Neural crest cell (in vitro differentiated cells): Measurements from ENCODE around the gene TSPEAR. TPM values are rescaled to one million over a fixed set of nuclear protein-coding genes. Genes with fewer than 3 reads are reported as not detected.

Experiments
- DNase-seq: peaks from one replicate; pipeline ENCODE4 v3.0.0; 2021; ENCODE audit warnings: low read depth, mixed read lengths, low spot score
- H3K27ac Mint-ChIP-seq: one replicate; pipeline ENCODE4 v1.8.0; 2021; ENCODE audit warnings: mild to moderate bottlenecking, mixed read lengths; ENCODE audit not compliant: unreplicated experiment
- H3K27me3 Mint-ChIP-seq: 2 replicates; pipeline ENCODE4 v1.8.0; 2021; ENCODE audit warnings: low read depth, mild to moderate bottlenecking, mixed read lengths
- H3K36me3 Mint-ChIP-seq: 2 replicates; pipeline ENCODE4 v1.8.0; 2021; ENCODE audit warnings: low read depth, mild to moderate bottlenecking, mixed read lengths
- H3K4me1 Mint-ChIP-seq: 2 replicates; pipeline ENCODE4 v1.8.0; 2021; ENCODE audit warnings: mixed read lengths
- H3K4me3 Mint-ChIP-seq: one replicate; pipeline ENCODE4 v1.8.0; 2021; ENCODE audit warnings: mild to moderate bottlenecking, mixed read lengths
- H3K9me3 Mint-ChIP-seq: 2 replicates; pipeline ENCODE4 v1.8.0; 2021; ENCODE audit warnings: mixed read lengths
- CTCF ChIP-seq: fragments of 200-600 bp; sonication (generic); conservative IDR thresholded peaks from 2 replicates; pipeline ENCODE4 v1.5.0; 2021; ENCODE audit warnings: antibody characterized with exemption, mild to moderate bottlenecking
- long read RNA-seq: library from polyadenylated mRNA; unstranded; transcript quantifications from one replicate; pipeline ENCODE4 v2.0.0, GENCODE V29; 2020
- total RNA-seq: library from RNA; stranded (reverse); gene quantifications from 2 replicates; pipeline ENCODE4 v1.2.1, GENCODE V29; 2021

Gene TSPEAR
- total RNA-seq = not detected in 2 replicates
- long read RNA-seq = 0 reads

DNA sequence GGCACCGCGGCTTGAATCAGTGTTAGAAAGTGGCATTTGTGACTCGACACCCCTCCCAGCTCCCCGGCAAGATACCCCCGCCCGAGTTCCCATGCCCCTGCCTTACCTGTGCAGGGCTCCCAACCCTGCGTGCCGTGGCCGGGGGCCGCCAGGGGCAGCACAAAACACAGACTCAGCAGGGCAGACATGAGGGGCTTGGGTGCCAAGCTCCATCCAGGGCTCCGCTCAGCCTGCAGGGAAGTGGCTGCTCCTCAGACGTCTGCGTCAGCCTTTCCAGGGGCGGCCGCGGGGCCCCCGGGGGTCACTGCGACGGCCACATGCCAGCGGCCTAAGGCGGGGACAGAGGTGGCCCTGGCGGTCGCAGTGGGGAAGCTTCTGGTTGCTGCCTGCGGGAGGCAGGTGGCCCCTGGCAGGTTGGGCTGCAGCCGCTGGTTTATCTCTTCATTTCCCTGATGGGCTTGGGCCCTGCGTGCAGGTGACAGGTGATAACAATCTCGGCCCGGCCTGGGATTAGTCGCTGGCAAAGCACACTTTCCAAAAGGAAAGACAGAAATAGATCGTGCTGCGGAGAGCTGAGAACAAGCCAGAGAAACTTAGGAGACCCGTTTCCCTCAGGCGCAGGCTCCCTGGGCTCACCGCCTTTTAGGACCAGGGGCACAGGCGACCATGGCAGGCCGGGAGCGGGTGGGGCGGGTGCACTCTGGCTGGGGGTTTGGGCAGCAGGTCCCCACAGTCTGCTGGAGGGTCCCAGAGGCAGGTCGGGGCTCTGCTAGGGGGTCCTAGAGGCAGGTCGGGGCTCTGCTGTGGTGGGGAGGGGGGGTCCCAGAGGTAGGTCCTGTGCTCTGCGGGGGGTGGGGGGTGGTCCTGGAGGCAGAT is at the start of gene TSPEAR:
TSS of gene TSPEAR (minus strand) at position 246 of the 876 bp plus-strand sequence. CDS start at position 188, 58 bp downstream.
- no peak within 1 kb of the TSS for H3K4me3 Mint-ChIP-seq
- DNase-seq = no peak
- H3K27ac Mint-ChIP-seq = no peak within 1 kb of the TSS
- peaks cover 18% of the 10 kb centered on the region for H3K4me1 Mint-ChIP-seq
- TF ChIP-seq CTCF = peak; percentile 32
- H3K36me3 Mint-ChIP-seq = no peaks in the 10 kb centered on the region
- H3K27me3 Mint-ChIP-seq = peaks cover 95% of the 10 kb centered on the region
- H3K9me3 Mint-ChIP-seq = no peaks in the 10 kb centered on the region

DNA sequence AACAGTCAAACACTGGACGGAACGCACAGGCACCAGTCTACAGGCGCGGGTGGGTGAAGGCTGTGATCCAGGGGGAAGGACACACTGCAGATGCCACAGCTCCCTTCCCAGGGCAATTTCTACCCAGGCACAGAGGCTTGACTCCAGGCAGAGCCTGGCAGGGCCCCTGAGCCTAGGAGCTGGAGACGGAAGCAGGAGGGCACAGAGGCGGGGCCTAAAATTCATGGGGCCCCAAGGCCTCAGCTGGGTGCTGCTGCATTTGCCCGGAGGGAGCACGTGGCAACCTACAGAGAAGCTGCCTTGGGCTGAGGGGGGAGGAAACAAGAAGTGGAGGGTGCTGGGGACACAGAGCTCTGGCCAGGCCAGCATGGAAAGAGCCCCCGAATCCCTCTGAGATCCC is 49.0 kb upstream of the TSPEAR start:
- no peak for DNase-seq
- H3K4me3 Mint-ChIP-seq = no peak overlapping the region
- H3K36me3 Mint-ChIP-seq = peaks cover 2% of the 10 kb centered on the region
- no peak overlapping the region for H3K27ac Mint-ChIP-seq
- TF ChIP-seq CTCF = no peak
- H3K9me3 Mint-ChIP-seq = no peaks in the 10 kb centered on the region
- no peaks in the 10 kb centered on the region for H3K4me1 Mint-ChIP-seq
- no peaks in the 10 kb centered on the region for H3K27me3 Mint-ChIP-seq

- DNase-seq = no peak
- H3K27me3 Mint-ChIP-seq = no peaks in the 10 kb centered on the region
- peaks cover 2% of the 10 kb centered on the region for H3K36me3 Mint-ChIP-seq
- TF ChIP-seq CTCF = no peak
- H3K4me1 Mint-ChIP-seq = no peaks in the 10 kb centered on the region
- H3K4me3 Mint-ChIP-seq = no peak overlapping the region
- H3K27ac Mint-ChIP-seq = no peak overlapping the region
- no peaks in the 10 kb centered on the region for H3K9me3 Mint-ChIP-seq
These were observed 48.4 kb upstream of the TSPEAR start for GRCh38 chr21:44759628-44760285.

- no peak for TF ChIP-seq CTCF
- DNase-seq = no peak
- no peak overlapping the region for H3K27ac Mint-ChIP-seq
- no peaks in the 10 kb centered on the region for H3K27me3 Mint-ChIP-seq
- no peak overlapping the region for H3K4me3 Mint-ChIP-seq
- peaks cover 2% of the 10 kb centered on the region for H3K36me3 Mint-ChIP-seq
- no peaks in the 10 kb centered on the region for H3K9me3 Mint-ChIP-seq
- H3K4me1 Mint-ChIP-seq = no peaks in the 10 kb centered on the region
These were observed 47.6 kb upstream of the TSPEAR start for GRCh38 chr21:44758781-44759627.

DNA sequence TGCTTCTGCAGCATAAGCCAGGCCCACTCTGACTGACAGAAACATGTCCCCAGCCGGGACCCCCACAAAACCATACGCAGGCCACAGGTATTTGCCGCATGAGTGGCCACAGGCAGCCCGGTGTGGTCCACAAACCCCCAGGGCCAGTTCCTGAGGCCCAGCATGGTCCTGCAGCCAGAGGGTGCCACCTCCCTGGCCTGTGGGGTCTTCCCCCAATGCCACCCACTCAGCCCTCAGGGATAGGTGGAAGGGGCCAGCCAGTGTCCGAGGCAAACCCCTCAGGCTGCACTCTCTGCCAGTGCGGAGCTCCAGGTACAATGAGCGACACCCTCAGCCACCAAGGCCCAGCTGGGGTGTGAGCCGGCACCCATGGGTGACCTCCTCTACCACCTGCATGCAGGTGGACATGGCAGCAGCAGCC is 46.8 kb upstream of the TSPEAR start:
- H3K9me3 Mint-ChIP-seq = no peaks in the 10 kb centered on the region
- no peaks in the 10 kb centered on the region for H3K27me3 Mint-ChIP-seq
- no peak overlapping the region for H3K27ac Mint-ChIP-seq
- TF ChIP-seq CTCF = no peak
- H3K4me3 Mint-ChIP-seq = no peak overlapping the region
- DNase-seq = no peak
- H3K4me1 Mint-ChIP-seq = no peaks in the 10 kb centered on the region
- peaks cover 2% of the 10 kb centered on the region for H3K36me3 Mint-ChIP-seq
